GM19193 (cell line): Measurements from ENCODE around the gene ADAM15.

Experiments
- POLR2A ChIP-seq: IDR thresholded peaks from 4 replicates; pipeline ENCODE4 v1.6.1; 2011; ENCODE audit not compliant: insufficient read depth, insufficient read length; ENCODE audit errors: extremely low read depth

Gene ADAM15

GRCh38 chr1:155064111-155064831, 13.2 kb downstream of the ADAM15 start:
- TF ChIP-seq POLR2A = no peak

GRCh38 chr1:155064832-155065429, 13.8 kb downstream of the ADAM15 start:
- no peak for TF ChIP-seq POLR2A

- TF ChIP-seq POLR2A = no peak
Observed at GRCh38 chr1:155066777-155067176, 15.7 kb downstream of the ADAM15 start.

DNA sequence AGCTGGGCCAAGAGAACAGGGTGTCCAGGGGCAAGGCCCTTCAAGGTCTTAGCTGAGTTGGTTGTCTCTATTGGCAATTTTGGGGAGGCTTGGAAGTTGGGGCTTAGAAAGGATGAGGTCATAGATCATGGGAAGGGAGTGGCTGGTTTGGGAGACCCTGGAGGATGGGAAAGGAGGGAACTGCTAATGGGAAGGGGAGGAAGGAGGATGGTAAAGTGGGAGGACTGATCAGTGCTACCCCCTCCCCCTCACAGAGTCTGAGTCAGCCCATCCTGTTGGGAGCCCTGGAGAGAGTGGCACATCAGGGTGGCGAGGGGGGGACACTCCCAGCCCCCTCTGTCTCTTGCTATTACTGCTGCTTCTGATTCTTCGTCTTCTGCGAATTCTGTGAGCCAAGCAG, 17.5 kb downstream of the ADAM15 start:
- TF ChIP-seq POLR2A = no peak

GRCh38 chr1:155069551-155070157, 18.5 kb downstream of the ADAM15 start:
- TF ChIP-seq POLR2A = no peak

GRCh38 chr1:155070158-155070621, 19.1 kb downstream of the ADAM15 start:
- TF ChIP-seq POLR2A = no peak

- TF ChIP-seq POLR2A = no peak
Observed at GRCh38 chr1:155070721-155071569, 19.8 kb downstream of the ADAM15 start.

DNA sequence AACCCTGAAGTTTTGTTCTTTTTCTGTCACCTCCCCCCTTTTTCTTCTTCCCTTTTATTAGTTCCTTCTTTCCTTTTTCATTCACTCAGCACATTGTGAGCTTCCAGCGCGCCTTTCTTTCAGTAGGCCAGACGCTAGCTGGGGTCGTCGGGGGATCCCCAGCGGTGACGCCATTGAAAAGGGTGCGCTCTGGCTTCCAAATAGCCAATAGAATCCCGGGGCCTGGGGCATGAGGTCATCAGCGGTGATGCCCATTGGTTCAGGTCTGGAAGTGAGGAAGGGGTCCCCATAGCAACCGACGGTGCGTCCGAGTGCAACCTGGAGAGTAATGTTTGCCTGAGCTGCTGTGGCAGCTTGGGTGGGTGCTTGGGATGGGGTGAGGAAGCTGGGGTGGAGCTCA, 20.6 kb downstream of the ADAM15 start:
- no peak for TF ChIP-seq POLR2A

DNA sequence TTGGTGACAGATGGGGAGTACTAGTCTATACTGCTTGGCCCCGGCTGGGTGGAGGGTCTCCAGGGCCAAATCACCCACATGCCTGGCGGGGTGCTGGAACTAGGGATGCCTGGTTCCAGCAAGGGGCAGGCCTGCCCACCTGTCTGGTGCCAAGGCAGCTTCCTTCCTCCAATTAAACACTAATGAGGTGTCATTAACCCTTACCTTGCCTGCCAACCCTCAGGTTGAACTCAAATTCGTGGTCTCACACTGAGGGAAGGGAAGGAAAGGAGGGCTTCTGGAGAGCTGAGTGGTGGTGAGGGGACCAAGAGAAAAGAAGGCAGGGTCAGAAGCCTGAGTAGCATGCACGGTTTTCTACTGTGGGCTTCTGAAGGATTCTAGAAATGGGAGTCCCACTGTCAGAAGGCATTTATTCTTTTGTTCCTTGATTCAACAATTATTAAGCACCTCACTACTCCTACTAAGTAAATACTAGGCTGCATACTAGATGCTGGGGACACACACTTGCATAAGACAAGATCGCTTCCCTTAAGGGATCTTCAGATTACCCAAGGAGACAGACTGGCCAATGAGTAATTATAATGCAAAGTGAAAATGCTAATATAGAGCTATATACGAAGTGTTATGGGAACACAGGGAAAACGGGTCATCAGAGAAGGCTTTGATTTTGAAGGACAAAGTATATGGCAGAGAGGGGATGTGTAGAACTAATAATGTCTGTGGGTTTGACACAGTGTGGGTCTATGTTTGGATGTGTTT, 21.6 kb downstream of the ADAM15 start:
- TF ChIP-seq POLR2A = no peak

DNA sequence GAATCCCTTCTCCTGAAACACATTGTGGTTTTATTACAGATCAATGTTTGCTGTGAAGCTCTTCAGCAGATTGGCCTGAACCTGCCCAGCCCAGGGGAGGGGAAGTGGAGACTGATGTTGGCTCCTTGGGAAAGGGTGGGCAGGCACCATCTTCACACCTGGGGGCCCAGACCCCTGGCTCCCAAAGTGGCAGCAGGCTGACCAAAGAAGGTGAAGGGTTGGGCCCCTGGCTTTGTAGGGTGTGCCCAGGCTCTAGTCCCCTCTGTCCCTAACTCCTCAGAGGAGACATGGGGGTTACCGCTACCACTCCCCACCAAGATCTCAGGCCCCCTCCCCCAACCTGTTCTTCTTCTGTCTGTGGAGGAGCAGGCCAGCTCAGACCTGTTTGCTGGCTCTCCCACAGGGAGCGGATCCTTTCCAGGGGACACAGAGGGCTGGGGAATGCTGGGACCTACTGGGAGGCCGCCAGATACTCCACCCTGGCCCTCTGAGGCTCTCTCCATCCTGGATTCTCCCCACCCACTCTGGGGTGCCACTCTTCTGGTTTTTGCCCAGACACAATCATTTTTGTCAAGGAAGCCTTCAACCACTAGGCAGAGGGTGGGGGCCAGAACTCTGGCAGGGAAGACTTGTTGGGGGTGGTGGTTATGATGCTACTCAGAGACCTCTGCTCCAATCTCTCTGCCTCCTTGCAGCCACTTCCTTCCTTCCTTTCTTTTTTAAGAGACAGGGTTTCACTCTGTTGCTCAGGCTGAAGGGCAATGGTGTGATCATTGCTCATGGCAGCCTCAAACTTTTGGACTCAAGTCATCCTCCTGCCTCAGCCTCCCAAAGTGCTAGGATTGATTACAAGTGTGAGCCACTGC, 22.5 kb downstream of the ADAM15 start:
- TF ChIP-seq POLR2A = no peak

GRCh38 chr1:155075535-155075934, 24.4 kb downstream of the ADAM15 start:
- no peak for TF ChIP-seq POLR2A

- TF ChIP-seq POLR2A = no peak
Observed at GRCh38 chr1:155076371-155076770, 25.3 kb downstream of the ADAM15 start.

DNA sequence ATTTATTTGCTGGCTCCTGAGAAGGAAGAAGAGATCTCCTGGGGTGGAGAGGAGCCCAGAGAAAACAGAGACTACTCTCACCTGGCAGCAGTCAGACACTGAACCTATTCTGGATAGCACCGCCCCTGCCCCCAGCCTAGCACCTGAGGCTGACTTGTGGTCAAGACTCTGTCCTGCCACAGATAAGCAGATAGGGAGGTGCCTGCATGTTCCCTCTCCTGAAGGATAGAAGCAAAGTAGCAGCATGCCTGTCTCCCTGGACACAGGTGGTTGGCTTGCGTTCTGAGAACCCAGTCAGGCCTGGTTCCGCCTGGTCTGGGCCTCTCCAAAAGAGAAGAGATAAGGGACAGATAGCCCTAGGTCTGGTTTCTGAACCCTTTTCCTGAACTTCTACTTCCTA, 26.2 kb downstream of the ADAM15 start:
- TF ChIP-seq POLR2A = no peak

GRCh38 chr1:155077758-155078445, 26.8 kb downstream of the ADAM15 start:
- no peak for TF ChIP-seq POLR2A
